Hematopoietic multipotent progenitor cell treated with erythropoietin and hydrocortisone succinate and interleukin-3 and kit ligand, for 15 days (in vitro differentiated cells): ENCODE results near the gene SLC35A5.
"Not testable (repeated sequence)": the region's sequence is repeated elsewhere in the genome, so short reads cannot be mapped to it uniquely, and the experiment has no call there.

Experiments used
- DNase-seq: peaks from one replicate; pipeline ENCODE4 v3.0.0-alpha.2; 2015; ENCODE audit warnings: low spot score

The SLC35A5 gene, protein sequence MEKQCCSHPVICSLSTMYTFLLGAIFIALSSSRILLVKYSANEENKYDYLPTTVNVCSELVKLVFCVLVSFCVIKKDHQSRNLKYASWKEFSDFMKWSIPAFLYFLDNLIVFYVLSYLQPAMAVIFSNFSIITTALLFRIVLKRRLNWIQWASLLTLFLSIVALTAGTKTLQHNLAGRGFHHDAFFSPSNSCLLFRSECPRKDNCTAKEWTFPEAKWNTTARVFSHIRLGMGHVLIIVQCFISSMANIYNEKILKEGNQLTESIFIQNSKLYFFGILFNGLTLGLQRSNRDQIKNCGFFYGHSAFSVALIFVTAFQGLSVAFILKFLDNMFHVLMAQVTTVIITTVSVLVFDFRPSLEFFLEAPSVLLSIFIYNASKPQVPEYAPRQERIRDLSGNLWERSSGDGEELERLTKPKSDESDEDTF

DNA sequence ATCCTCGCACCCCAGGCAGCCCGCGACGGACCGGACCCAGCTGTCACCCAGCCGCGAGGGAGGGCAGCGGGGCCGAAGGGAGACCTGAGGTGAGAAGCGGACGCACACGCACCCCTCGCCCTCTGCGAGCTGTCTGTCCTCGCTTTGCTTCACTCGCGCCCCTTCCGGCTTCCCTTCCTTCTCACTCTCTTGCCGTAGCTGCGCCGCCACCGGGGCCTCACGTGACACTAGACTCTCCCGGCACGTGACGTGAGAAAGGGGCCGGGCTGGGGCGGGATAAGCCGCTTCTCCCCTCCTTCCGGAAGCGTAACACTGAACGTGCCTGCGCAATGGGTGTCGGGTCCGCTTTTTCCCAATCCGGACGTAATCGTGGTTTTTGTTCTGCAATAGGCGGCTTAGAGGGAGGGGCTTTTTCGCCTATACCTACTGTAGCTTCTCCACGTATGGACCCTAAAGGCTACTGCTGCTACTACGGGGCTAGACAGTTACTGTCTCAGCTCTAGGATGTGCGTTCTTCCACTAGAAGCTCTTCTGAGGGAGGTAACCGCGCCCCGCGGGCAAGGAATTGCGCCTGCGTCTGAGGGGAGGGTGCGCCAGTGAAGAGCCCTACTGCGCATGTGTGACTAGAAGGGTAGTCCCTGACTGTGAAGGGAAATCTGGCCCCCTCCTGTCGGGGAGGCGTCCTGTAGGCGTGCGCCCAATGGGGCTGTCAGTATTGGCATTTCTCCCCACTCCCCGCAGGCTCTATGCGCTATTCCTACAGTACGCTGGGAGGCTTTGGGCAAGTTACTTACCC is at the start of gene SLC35A5, which contains the start of gene ATG3:
Gene SLC35A5 (plus strand): TSS at position 312 of the 796 bp plus-strand sequence. CDS start 1,359 bp downstream, outside the sequence.
Gene ATG3 (minus strand): TSS at position 229 of the 796 bp plus-strand sequence. CDS start 434 bp downstream, outside the sequence.
- DNase-seq, result peak; percentile 97

DNA sequence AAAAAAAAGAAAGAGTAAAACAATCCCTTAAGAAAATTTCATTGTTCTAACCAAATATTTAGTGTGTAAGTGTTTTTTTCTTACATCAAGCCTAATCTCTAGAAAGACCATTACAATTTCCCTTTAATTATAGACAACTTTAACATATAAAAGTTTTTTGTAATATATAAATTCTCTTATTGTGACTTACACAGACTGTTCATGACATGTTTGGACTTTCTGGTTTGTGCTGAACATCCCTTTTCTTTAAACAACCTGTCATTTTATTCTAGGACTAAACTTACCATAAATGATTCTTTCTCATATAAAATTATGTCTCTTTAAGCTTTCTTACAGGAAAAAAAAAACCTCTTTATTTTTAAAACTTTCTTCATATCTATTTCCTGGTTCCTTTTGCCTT is 49.5 kb upstream of the SLC35A5 start:
- no peak for DNase-seq

DNA sequence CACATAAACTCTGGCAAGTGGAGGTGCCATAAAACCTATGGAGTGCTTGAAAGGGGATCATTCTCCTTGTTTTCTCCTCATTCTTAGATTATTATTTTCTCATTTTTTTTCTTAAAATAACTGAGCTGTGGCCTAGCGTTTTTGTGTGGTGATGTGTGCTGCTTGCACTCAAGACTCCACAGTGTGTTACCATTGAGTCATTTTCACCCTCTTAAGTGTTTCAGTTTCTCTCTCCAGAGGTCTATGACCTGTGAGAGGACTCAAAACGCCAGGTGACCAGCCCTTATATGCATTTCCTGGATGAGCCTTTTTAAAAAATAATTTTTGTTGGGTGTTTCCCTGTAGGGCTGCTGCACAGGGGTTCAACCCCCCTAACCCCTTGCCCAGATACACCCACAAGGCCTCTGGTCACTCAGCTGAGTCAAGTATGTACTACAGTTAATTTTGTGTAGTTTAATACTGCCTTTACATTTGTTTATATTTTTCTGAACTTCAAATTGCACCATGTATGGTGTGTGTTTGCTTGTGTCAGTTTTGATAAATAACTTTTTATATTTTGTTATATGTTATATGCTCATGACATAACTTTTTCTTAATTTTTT is 47.2 kb upstream of the SLC35A5 start:
- no peak for DNase-seq

DNA sequence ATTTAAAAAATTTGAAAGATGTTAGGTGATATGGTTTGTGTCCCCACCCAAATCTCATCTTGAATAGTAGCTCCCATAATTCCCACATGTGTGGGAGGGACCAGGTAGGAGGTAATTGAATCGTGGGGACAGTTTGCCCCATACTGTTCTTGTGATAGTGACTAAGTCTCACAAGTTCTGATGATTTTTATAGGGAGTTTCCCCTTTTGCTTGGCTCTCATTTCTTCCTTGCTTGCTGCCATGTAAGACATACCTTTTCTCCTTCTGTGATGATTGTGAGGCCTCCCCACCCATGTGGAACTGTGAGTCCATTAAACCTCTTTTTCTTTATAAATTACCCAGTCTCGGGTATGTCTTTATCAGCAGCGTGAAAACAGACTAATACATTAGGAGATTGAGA is 42.9 kb upstream of the SLC35A5 start:
- DNase-seq, result not testable (repeated sequence)

DNA sequence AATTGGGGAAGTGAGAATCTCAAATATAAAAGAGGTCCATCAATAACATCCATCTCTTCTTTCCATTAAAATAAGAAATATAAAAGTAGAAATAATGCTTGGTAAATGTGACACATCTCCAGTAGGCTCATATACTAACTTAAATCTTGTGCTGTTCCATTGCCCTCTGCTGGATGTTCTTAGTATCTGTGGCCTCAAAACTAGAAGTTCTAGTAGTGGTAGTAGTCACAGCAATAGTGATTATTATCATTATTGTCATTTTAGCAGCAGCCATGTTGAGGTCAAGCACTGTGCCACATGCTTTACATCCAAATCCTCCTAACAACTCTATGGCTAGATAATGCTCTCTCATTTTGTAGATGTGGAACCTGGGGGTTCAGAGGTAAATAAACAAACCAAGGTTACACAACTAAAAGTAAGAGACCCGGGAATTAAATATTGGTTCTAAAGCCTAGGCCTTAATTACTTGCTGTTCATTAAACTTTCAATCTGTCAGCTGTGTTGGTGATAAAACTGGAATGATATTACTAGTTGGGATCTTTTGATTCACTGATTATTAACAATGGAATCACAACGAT is 42.3 kb upstream of the SLC35A5 start:
- peak; percentile 24 for DNase-seq

DNA sequence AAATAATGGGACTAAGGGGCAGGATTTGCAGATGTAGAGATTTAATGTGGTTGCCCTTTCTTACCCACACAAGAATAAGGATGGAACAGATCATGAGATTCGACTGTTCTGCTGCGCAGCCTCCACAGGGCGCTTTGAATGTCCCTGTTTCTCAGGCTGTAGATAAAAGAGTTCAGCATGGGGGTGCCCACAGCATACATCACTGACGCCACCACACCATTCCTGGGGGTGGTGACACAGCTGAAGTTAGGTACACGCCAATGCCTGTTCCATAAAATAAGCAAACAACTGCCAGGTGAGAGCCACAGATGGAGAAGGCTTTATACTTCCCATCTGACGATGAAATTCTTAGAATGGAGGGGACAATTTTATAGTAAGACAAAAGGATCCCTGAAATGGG is 37.7 kb upstream of the SLC35A5 start:
- not testable (repeated sequence) for DNase-seq

DNA sequence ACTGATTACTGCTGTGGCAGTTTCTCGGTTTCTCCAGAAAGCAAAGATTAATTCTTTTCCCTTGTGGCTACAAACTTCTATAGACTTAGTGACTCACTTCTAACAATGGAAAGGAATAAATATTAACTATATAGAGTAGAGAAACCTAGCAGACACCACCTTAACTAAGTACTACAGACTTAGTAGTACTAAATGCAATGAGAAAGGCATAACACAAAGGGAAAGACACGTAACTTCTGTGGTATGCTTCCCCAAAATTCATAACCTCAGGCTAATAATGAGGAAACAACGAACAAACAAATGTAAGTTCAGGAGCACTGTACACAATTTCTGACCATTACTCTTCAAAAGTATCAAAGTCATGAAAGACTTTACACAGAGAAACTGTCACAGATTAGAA is 31.3 kb upstream of the SLC35A5 start:
- no peak for DNase-seq

DNA sequence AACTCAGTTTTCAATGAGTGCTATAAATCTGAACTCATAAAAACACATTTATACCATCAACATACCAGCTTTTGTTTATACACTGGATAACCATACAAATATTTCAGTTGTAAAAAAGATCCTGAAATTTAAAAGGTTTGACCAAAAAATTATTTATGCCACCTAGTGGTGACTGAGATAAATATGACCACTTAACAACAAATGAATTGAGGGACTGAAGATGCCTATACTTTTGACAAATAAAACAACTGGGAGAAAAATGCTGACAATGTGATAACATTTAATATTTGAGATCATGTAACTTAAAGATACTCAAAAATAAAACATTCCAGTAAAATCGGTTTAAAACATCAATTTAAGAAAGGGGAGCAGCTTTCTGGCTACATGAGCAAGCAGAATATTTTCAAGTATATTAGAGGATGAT is 30.5 kb upstream of the SLC35A5 start:
- peak; percentile 57 for DNase-seq

DNA sequence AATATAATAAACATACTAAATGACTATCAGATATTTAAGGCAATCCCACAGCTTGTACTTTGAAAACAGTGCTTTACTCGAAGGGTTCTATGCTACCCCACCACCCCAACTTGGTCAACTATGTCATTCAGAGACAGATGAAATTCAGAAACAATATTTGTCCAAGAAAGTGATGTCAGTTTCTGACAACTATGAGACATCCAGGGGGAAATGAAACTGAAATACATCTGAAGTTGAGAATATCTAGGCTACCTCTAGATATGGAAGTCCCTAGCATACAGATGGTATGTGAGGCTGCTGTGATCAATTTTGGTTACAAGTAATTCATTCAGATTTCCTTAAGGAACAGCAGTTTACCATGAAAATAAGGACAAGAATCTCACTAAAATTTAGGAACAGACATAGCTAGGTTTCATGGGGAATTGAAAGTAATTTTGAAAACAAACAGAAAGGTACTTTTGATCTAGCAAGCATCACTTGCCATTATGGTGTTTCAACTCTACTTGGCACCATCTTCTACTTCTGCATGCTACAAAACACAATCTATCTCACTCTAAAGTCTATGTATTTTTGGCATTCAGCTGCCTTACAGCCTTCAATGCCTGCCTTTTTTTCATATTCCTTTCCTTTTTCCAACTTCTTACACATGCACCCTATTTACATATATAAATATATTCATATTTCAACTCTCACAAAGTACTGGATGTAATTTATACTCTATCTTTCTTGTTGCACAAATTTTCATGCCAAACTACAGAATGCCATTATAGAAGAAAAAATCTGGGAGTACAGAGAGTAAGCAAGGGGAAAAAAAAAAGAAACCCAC is 21.8 kb upstream of the SLC35A5 start:
- no peak for DNase-seq

DNA sequence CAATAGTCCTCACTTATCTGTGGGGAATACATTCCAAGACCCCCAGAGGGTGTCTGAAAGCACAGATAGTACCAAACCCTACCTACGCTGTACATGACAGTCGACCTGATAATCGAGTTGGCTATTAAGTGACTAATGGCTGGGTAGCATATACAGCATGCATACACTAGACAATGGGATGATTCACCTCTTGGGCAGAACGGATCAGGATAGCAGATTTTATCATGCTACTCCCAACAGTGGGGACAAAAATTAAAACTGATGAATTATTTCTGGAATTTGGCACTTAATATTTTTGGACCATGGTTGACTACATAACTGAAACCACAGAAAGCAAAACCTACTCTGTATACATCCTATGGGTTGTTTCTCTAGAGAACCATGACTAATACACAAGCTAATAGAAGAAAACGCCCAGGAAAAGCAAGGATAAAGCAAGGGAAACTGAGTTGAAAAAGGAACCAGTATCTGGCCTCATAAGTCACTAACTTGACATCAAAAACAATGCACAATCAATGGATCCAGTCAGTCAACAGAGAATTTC is 15.6 kb upstream of the SLC35A5 start:
- DNase-seq, result no peak

DNA sequence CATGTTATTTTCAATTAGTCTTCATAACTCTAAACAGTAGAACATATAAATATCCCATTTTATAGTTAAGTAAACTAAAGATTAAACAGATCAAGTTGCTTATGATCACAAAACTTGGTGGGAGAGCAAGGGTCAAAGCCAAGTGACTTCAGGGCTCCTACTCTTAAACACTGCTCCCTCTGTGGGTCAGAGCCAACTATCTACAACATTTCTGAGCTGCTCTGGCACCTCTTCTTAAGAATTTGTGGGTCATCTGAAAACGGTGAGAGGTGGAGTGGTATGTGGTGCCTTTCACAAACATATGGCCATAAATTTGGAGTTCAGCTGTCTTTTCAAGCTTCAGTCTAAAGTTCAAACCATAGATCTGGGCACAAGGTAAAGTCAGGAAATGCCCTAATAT is 11.0 kb upstream of the SLC35A5 start:
- no peak for DNase-seq

DNA sequence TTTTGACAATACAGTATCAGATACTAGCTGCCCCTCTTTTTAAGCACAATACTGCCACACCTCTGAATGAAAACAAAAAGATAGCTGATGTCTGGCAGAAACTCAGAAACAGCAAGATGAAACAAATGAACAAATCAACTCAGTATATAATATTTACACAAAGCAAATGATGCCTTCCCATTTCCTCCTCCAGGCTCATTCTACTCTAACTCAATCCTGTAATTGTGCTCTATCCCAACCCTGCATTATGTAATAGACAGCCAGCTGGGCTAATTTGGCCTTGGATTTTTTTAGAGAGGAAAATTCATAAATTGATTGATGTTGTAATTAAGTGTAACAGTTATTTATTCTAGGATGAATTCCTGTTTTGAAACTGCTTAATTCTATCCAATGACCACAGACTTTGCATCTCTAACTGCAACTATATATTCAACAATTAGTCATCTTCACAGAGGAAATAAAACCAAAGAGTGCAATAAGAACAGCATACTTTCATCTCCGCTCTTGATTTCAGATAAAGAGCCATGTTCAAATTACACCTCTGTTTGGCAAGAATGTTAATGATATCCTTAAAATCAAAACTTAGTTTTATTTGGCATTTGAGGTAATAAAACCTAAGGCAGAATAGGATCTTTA is 6.2 kb upstream of the SLC35A5 start:
- DNase-seq, result no peak

DNA sequence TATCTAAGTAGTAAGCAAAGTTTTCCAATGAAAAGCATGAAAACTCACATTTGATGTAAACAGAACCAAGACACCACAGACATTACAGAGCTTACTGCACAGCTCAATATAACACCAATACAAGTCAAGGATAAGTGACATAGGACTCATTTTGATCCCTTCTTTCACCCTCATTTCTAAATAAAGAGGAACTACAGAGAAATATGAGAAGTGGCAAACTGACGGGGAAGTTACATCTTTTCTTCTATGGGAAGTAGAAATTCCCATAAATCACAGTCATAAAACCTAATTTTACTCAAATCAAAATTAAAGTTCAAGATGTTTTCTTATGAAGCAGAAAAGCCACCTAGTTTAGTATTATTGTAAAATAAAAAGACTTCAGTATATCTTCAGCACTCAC is 3.9 kb upstream of the SLC35A5 start:
- DNase-seq, result no peak

DNA sequence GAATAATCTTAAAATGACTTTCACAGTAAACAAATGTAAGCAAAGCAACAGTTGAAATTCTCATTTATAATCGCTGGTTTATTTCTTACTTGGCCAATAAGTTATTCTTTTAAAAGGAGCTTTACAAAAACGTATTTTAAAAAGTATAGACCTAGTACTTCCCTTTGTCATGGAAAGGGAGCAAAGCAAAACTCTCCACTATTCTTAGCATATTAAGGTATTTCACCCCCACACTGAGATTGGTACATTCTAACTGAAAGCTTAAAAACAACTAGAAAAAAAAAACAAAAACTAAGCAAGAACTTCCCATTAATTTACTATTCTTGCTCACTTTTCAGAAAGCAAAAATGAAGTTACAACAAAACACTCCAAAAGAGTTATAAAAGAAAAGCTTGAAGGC is 1.5 kb upstream of the SLC35A5 start:
- no peak for DNase-seq

DNA sequence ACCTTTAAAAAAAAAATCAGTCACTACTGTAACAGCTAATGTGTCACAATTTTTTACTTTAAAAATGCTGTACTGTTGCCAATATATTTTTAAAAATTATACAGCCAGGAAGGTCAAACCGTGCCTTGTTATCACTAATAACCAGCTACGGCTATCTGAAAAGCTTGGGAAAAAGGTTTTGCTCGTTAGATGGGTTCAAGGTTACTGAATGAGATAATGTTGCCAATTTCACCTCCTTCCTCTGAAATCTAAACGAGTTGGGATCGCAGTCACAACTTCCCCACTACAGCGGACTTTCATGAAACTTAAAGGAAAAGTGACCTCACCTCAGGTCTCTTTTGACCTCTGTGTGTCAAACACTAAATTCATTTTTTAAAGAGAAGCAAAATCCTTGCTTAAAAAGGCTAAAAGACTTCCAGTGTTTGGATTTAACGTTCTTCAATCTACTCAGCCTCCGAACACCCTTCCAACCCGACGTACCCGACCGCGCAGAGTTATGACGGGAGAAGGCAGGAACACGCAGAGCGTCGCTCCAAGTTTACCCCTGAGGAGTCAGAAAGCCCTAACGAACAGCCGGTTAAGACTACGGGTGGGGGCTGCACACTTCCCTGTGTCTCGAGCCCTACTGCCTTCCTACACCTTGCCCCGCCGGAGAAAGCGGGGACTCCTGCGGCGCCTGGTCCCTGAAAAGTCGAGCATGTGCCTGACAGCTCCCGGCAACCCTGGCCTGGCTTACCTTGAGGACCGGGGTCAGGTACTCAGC is 943 bp upstream of the SLC35A5 start:
- DNase-seq, result peak; percentile 68

DNA sequence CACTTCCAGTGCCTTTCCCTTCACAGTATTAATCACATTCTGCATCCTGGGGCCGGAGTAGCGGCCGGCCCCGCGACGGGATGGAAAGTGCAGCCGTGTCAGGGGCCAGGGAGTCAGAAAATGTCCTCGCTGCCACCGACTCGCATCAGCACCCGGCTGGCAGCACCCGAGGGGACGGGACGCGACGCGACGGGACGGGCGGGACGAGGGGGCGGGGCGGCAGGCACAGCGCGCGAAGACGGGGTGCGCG is 436 bp upstream of the SLC35A5 start:
- no peak for DNase-seq

DNA sequence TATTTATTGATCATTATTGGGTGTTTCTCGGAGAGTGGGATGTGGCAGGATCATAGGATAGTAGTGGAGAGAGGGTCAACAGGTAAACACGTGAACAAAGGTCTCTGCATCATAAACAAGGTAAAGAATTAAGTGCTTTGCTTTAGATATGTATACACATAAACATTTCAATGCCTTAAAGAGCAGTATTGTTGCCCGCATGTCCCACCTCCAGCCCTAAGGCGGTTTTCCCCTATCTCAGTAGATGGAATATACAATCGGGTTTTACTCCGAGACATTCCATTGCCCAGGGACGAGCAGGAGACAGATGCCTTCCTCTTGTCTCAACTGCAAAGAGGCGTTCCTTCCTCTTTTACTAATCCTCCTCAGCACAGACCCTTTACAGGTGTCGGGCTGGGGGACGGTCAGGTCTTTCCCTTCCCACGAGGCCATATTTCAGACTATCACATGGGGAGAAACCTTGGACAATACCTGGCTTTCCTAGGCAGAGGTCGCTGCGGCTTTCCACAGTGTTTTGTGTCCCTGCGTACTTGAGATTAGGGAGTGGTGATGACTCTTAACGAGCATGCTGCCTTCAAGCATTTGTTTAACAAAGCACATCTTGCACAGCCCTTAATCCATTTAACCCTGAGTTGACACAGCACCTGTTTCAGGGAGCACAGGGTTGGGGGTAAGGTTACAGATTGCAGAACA is 2.5 kb downstream of the SLC35A5 start:
- DNase-seq, result not testable (repeated sequence)

DNA sequence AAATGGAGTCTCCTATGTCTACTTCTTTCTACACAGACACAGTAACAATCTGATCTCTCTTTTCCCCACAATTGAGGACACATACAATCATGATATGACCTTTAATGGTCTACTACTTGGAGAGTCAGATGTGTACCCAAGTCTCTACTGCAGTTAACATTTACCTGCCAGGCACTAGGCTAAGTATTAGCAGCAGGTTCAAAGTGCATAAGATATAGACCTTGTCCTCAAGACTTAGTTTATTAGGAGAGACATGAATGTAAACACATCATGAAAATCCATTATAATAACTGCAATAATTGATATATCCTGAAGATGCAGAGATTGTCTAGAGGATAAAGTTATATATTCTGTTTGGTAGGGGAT is 3.1 kb downstream of the SLC35A5 start:
- DNase-seq, result no peak

DNA sequence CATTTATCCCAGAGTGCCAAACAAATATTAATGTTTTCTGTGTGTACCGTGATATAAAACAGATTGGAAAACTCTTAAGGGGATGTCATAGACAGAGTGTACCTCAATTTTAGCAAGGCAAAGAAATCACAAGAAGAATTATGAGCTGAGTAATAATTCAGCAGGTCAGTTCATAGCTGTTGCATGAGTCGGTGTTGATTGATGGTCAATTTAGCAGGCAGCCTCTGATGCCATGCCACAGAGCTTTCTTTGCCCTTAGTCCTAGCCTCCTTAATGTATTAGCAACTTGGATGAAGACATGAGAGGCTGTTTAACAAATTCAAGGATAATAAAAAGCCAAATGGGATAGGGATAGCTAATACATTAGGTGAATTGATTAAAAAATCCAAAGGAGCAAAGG is 6.8 kb downstream of the SLC35A5 start:
- DNase-seq, result no peak

DNA sequence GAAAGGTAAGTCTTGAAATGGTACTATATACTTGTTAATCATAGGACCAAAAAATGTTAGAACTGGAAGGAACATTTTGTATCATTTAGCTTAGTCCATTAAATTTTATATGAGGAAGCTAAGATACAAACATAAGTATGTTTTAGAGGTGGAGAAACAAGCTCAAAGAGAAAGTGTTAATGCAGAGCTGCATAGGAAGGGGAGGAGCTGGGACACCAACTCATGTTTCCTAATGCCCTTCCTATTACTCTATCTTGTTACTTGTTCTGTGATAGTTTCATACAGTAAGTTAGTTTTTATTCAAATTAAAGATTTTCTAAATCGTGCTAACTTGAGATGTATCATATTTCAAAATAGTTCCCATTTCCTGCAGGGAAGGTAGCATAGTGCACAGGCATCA is 7.4 kb downstream of the SLC35A5 start:
- no peak for DNase-seq
